ENCODE results near the gene SNCAIP. TPM values are rescaled to one million over a fixed set of nuclear protein-coding genes. Genes with fewer than 3 reads are reported as not detected.
A peak's percentile ranks its signal among the peaks of the same experiment; 100 is the strongest.

SNCAIP gene
- total and polyA plus RNA-seq, 9 of the 15 experiments (the other 6 are each of a cell fraction or from before 2014, with no cell fraction given), result 0.04 TPM; not detected in 8

GRCh38 chr5:122421374-122422079 lies 109.5 kb downstream of the SNCAIP start (continued):
- TF ChIP-seq NR2C2 (CRISPR knock-in tag; IDR thresholded peaks at IDR 0.05), result no peak
- TF ChIP-seq NR2C2 (tag; IDR thresholded peaks at IDR 0.05), result no peak
- no peak for TF ChIP-seq LEF1 (IDR thresholded peaks at IDR 0.05)
- no peak for TF ChIP-seq ZNF12 (CRISPR knock-in tag; IDR thresholded peaks at IDR 0.05)
- TF ChIP-seq AFF4 (CRISPR knock-in tag; IDR thresholded peaks at IDR 0.05), result no peak
- TF ChIP-seq EP300 (IDR thresholded peaks at IDR 0.05; ENCODE audit: low read length), result peak; percentile 55
- no peak for TF ChIP-seq SIX5 (IDR thresholded peaks at IDR 0.05; ENCODE audit: borderline replicate concordance in 1 of 2, insufficient read depth in 1 of 2, low read depth in 1 of 2, low read length in 2 of 2)
- peak; percentile 40; the same call in 1 of the 2 replicates for TF ChIP-seq PKNOX1 (IDR thresholded peaks at IDR 0.05)
- TF ChIP-seq MAX (CRISPR knock-in tag; IDR thresholded peaks at IDR 0.05), result no peak
- no peak for TF ChIP-seq ZNF354B (CRISPR knock-in tag; IDR thresholded peaks at IDR 0.05)
- TF ChIP-seq ATF7 (IDR thresholded peaks at IDR 0.05), result no peak
- 0 out of 4 replicates have a peak, but pooled peaks of 1 of the 2 experiments have one; percentile 23 for TF ChIP-seq TBL1XR1 (IDR thresholded peaks at IDR 0.05; ENCODE audit: low read length in 2 of 2)
- TF ChIP-seq SOX6 (IDR thresholded peaks at IDR 0.05), result peak; percentile 54; the same call in 1 of the 2 replicates
- no peak for TF ChIP-seq ZNF311 (CRISPR knock-in tag; IDR thresholded peaks at IDR 0.05)
- TF ChIP-seq KLF16 (IDR thresholded peaks at IDR 0.05), result peak; percentile 52
- no peak for TF ChIP-seq ZNF780A (CRISPR knock-in tag; IDR thresholded peaks at IDR 0.05)
- TF ChIP-seq IRF2 (CRISPR knock-in tag; IDR thresholded peaks at IDR 0.05), result no peak
- peak; percentile 68 for TF ChIP-seq NCOR1 (IDR thresholded peaks at IDR 0.05)
- no peak for TF ChIP-seq NR2F6 (CRISPR knock-in tag; IDR thresholded peaks at IDR 0.05)
- TF ChIP-seq SMARCE1 (IDR thresholded peaks at IDR 0.05), result peak; percentile 36; the same call in 1 of the 2 replicates
- no peak for TF ChIP-seq ZNF699 (CRISPR knock-in tag; IDR thresholded peaks at IDR 0.05; ENCODE audit: insufficient replicate concordance)
- TF ChIP-seq NFYB (IDR thresholded peaks at IDR 0.05; ENCODE audit: extremely low read depth, insufficient read length), result no peak
- no peak for TF ChIP-seq ATF4 (CRISPR knock-in tag; IDR thresholded peaks at IDR 0.05)
- peak; percentile 42; the same call in 1 of the 2 replicates for TF ChIP-seq STAT5A (IDR thresholded peaks at IDR 0.05; ENCODE audit: borderline replicate concordance, low read length)
